Activated T-cell treated with anti-CD3 and anti-CD28 coated beads, Interleukin-2, amount 50 U/mL, for 72 hours (primary cell): ENCODE results near the gene WDR83. TPM values are rescaled to one million over a fixed set of nuclear protein-coding genes. Genes with fewer than 3 reads are reported as not detected.

Experiments
- ATAC-seq, 2 donors: fragments of 150-1000 bp; cut with Tn5 transposase; replicated peaks in 1 of 2; 2 replicates each; pipeline ENCODE4 v1.10.0; 2021; ENCODE audit warnings: moderate library complexity in 2 of 2, mild to moderate bottlenecking in 1 of 2
- DNase-seq, 2 donors: peaks; one replicate each; pipeline ENCODE4 v3.0.0; 2021 to 2022; ENCODE audit warnings: mixed read lengths in 1 of 2
- H3K27ac Mint-ChIP-seq: one replicate; pipeline ENCODE4 v1.8.0; 2022; ENCODE audit warnings: mild to moderate bottlenecking, moderate library complexity, mixed read lengths
- H3K27me3 Mint-ChIP-seq: one replicate; pipeline ENCODE4 v1.8.0; 2022; ENCODE audit warnings: low read depth, mixed read lengths
- H3K36me3 Mint-ChIP-seq, 2 donors: one replicate each; pipeline ENCODE4 v1.8.0; 2022; ENCODE audit warnings: mixed read lengths in 2 of 2, mild to moderate bottlenecking in 1 of 2; ENCODE audit not compliant: insufficient read depth in 2 of 2
- H3K4me1 Mint-ChIP-seq: one replicate; pipeline ENCODE4 v1.8.0; 2022; ENCODE audit warnings: low read depth, mixed read lengths
- H3K4me3 Mint-ChIP-seq, 2 donors: one replicate each; pipeline ENCODE4 v1.8.0; 2022; ENCODE audit warnings: mild to moderate bottlenecking in 2 of 2, mixed read lengths in 2 of 2, moderate library complexity in 2 of 2
- H3K9me3 Mint-ChIP-seq, 2 donors: one replicate each; pipeline ENCODE4 v1.8.0; 2022; ENCODE audit warnings: mixed read lengths in 2 of 2
- total RNA-seq, 2 donors: library from RNA; stranded (reverse); gene quantifications; one replicate each; pipeline ENCODE4 v1.2.3, GENCODE V29; 2022

WDR83 gene
- total RNA-seq, 2 donors from 2014 or later = 18.4 to 24.0 TPM

- H3K4me1 Mint-ChIP-seq = peaks cover 47% of the 10 kb centered on the region
- H3K36me3 Mint-ChIP-seq = peaks cover 9 to 17% of the 10 kb centered on the region in 2 donors
- H3K4me3 Mint-ChIP-seq = peak overlapping the region; percentile 90 to 93
- ATAC-seq = peak in 1 of 2 donors; percentile 9
- peak overlapping the region; percentile 68 for H3K27ac Mint-ChIP-seq
- no peaks in the 10 kb centered on the region for H3K27me3 Mint-ChIP-seq
- DNase-seq = peak; percentile 52 to 57
- H3K9me3 Mint-ChIP-seq = no peaks in the 10 kb centered on the region
Observed at GRCh38 chr19:12665281-12665573, 1.4 kb upstream of the WDR83 start.

GRCh38 chr19:12665671-12666264 lies 839 bp upstream of the WDR83 start:
- Mint-ChIP-seq H3K4me1 (peaks cover 52% of the 10 kb centered on the region), H3K4me3 (peak overlapping the region; percentile 90 to 93), H3K27ac (peak overlapping the region; percentile 82), H3K27me3 (no peaks in the 10 kb centered on the region), H3K36me3 (peaks cover 6 to 14% of the 10 kb centered on the region in 2 donors), H3K9me3 (no peaks in the 10 kb centered on the region)
- DNase-seq = peak in 1 of 2 donors; percentile 26
- peak; percentile 6 to 8 for ATAC-seq

- Mint-ChIP-seq H3K9me3 (no peaks in the 10 kb centered on the region), H3K36me3 (peaks cover 12 to 16% of the 10 kb centered on the region in 2 donors), H3K27ac (peak overlapping the region; percentile 80), H3K27me3 (no peaks in the 10 kb centered on the region), H3K4me3 (peak overlapping the region; percentile 90 to 93), H3K4me1 (peaks cover 62% of the 10 kb centered on the region)
- DNase-seq (no peak), ATAC-seq (no peak)
Observed at GRCh38 chr19:12667731-12668302, 1.2 kb downstream of the WDR83 start.

GRCh38 chr19:12668346-12668745 lies 1.7 kb downstream of the WDR83 start:
- no peak for DNase-seq
- peak overlapping the region; percentile 90 to 93 for H3K4me3 Mint-ChIP-seq
- ATAC-seq = no peak
- H3K27ac Mint-ChIP-seq = peak overlapping the region; percentile 100
- no peaks in the 10 kb centered on the region for H3K9me3 Mint-ChIP-seq
- no peaks in the 10 kb centered on the region for H3K27me3 Mint-ChIP-seq
- H3K4me1 Mint-ChIP-seq = peaks cover 62% of the 10 kb centered on the region
- peaks cover 12 to 16% of the 10 kb centered on the region in 2 donors for H3K36me3 Mint-ChIP-seq

GRCh38 chr19:12668932-12669269 lies 2.3 kb downstream of the WDR83 start:
- peak overlapping the region; percentile 90 to 93 for H3K4me3 Mint-ChIP-seq
- peaks cover 13 to 18% of the 10 kb centered on the region in 2 donors for H3K36me3 Mint-ChIP-seq

GRCh38 chr19:12669270-12670158 lies 2.9 kb downstream of the WDR83 start:
- DNase-seq (peak; percentile 76 to 81), ATAC-seq (peak; percentile 39 to 40)
- H3K27me3 Mint-ChIP-seq = no peaks in the 10 kb centered on the region
- H3K4me1 Mint-ChIP-seq = peaks cover 61% of the 10 kb centered on the region
- H3K36me3 Mint-ChIP-seq = peaks cover 16 to 24% of the 10 kb centered on the region in 2 donors
- H3K4me3 Mint-ChIP-seq = peak overlapping the region; percentile 90 to 93
- no peaks in the 10 kb centered on the region for H3K9me3 Mint-ChIP-seq
- peak overlapping the region; percentile 100 for H3K27ac Mint-ChIP-seq

More at GRCh38 chr19:12668932-12669269, 2.3 kb downstream of the WDR83 start:
- Mint-ChIP-seq H3K9me3 (no peaks in the 10 kb centered on the region), H3K27ac (peak overlapping the region; percentile 100), H3K27me3 (no peaks in the 10 kb centered on the region), H3K4me1 (peaks cover 61% of the 10 kb centered on the region)
- peak; percentile 28 to 29 for ATAC-seq
- DNase-seq = peak; percentile 62 to 77

- Mint-ChIP-seq H3K4me1 (peaks cover 58% of the 10 kb centered on the region), H3K9me3 (no peaks in the 10 kb centered on the region), H3K36me3 (peaks cover 16 to 28% of the 10 kb centered on the region in 2 donors), H3K27me3 (no peaks in the 10 kb centered on the region), H3K27ac (peak overlapping the region; percentile 100), H3K4me3 (peak overlapping the region; percentile 90 to 93)
- DNase-seq (no peak), ATAC-seq (no peak)
Observed at GRCh38 chr19:12670159-12670928, 3.7 kb downstream of the WDR83 start.

- Mint-ChIP-seq H3K9me3 (no peaks in the 10 kb centered on the region), H3K36me3 (peaks cover 18 to 26% of the 10 kb centered on the region in 2 donors), H3K27ac (no peak overlapping the region), H3K4me1 (peaks cover 48% of the 10 kb centered on the region), H3K4me3 (no peak overlapping the region), H3K27me3 (no peaks in the 10 kb centered on the region)
- ATAC-seq (no peak), DNase-seq (no peak)
Observed at GRCh38 chr19:12672744-12673143, 6.1 kb downstream of the WDR83 start.

- no peaks in the 10 kb centered on the region for H3K27me3 Mint-ChIP-seq
- H3K27ac Mint-ChIP-seq = no peak overlapping the region
- ATAC-seq (no peak), DNase-seq (no peak)
- peaks cover 15 to 34% of the 10 kb centered on the region in 2 donors for H3K36me3 Mint-ChIP-seq
- no peaks in the 10 kb centered on the region for H3K9me3 Mint-ChIP-seq
- no peak overlapping the region for H3K4me3 Mint-ChIP-seq
- peaks cover 44% of the 10 kb centered on the region for H3K4me1 Mint-ChIP-seq
Observed at GRCh38 chr19:12675399-12675798, 8.8 kb downstream of the WDR83 start.

GRCh38 chr19:12675940-12676339 lies 9.3 kb downstream of the WDR83 start:
- Mint-ChIP-seq H3K4me1 (peaks cover 42% of the 10 kb centered on the region), H3K9me3 (no peaks in the 10 kb centered on the region), H3K27me3 (no peaks in the 10 kb centered on the region), H3K36me3 (peaks cover 16 to 35% of the 10 kb centered on the region in 2 donors), H3K27ac (peak overlapping the region; percentile 7), H3K4me3 (no peak overlapping the region)
- DNase-seq (no peak), ATAC-seq (no peak)

- Mint-ChIP-seq H3K36me3 (peaks cover 19 to 38% of the 10 kb centered on the region in 2 donors), H3K27me3 (no peaks in the 10 kb centered on the region), H3K4me1 (peaks cover 47% of the 10 kb centered on the region), H3K9me3 (no peaks in the 10 kb centered on the region), H3K27ac (peak overlapping the region; percentile 7), H3K4me3 (no peak overlapping the region)
- ATAC-seq = peak; percentile 20 to 32
- DNase-seq = peak; percentile 86 to 88
Observed at GRCh38 chr19:12676384-12676792, 9.8 kb downstream of the WDR83 start.

GRCh38 chr19:12676928-12677327 lies 10.3 kb downstream of the WDR83 start:
- peaks cover 42% of the 10 kb centered on the region for H3K4me1 Mint-ChIP-seq
- H3K36me3 Mint-ChIP-seq = peaks cover 18 to 35% of the 10 kb centered on the region in 2 donors
- no peak overlapping the region for H3K27ac Mint-ChIP-seq
- DNase-seq = no peak
- no peaks in the 10 kb centered on the region for H3K9me3 Mint-ChIP-seq
- no peak for ATAC-seq
- H3K27me3 Mint-ChIP-seq = no peaks in the 10 kb centered on the region
- no peak overlapping the region for H3K4me3 Mint-ChIP-seq
